GM19463 (cell line): ENCODE results near the gene CCDC117.
"Not testable (repeated sequence)": the region's sequence is repeated elsewhere in the genome, so short reads cannot be mapped to it uniquely, and the experiment has no call there.

ENCODE experiments used
- ATAC-seq: cut with Tn5 transposase; IDR thresholded peaks from one replicate; pipeline ENCODE4 v1.9.1; 2021; ENCODE audit warnings: mild to moderate bottlenecking, moderate library complexity; ENCODE audit not compliant: unreplicated experiment

Gene CCDC117

GRCh38 chr22:28800308-28801041 lies 28.0 kb downstream of the CCDC117 start, which contains the start of gene XBP1:
Gene XBP1, minus strand, starts transcription at chr22:28800569.
- ATAC-seq = peak; percentile 92

GRCh38 chr22:28801845-28802594 lies 29.5 kb downstream of the CCDC117 start:
- ATAC-seq = no peak

- ATAC-seq = no peak
These were observed 30.2 kb downstream of the CCDC117 start for GRCh38 chr22:28802595-28803123.

- ATAC-seq = not testable (repeated sequence)
These were observed 32.9 kb downstream of the CCDC117 start for GRCh38 chr22:28805426-28805825.

GRCh38 chr22:28808716-28809355 lies 36.3 kb downstream of the CCDC117 start:
- ATAC-seq = no peak

GRCh38 chr22:28810821-28811491 lies 38.5 kb downstream of the CCDC117 start:
- no peak for ATAC-seq

GRCh38 chr22:28812516-28812915 lies 40.0 kb downstream of the CCDC117 start:
- ATAC-seq = no peak

- no peak for ATAC-seq
These were observed 41.5 kb downstream of the CCDC117 start for GRCh38 chr22:28813772-28814518.

- ATAC-seq = no peak
These were observed 42.6 kb downstream of the CCDC117 start for GRCh38 chr22:28815111-28815510.

GRCh38 chr22:28815729-28816128 lies 43.2 kb downstream of the CCDC117 start:
- no peak for ATAC-seq

- no peak for ATAC-seq
These were observed 44.6 kb downstream of the CCDC117 start for GRCh38 chr22:28817064-28817463.

GRCh38 chr22:28817919-28818859 lies 45.7 kb downstream of the CCDC117 start:
- ATAC-seq = no peak

- no peak for ATAC-seq
These were observed 47.0 kb downstream of the CCDC117 start for GRCh38 chr22:28819253-28820096.

GRCh38 chr22:28820885-28821284 lies 48.4 kb downstream of the CCDC117 start:
- no peak for ATAC-seq

GRCh38 chr22:28821452-28821851 lies 49.0 kb downstream of the CCDC117 start:
- ATAC-seq = no peak

GRCh38 chr22:28822930-28823551 lies 50.5 kb downstream of the CCDC117 start:
- ATAC-seq = no peak

- ATAC-seq = not testable (repeated sequence)
These were observed 52.0 kb downstream of the CCDC117 start for GRCh38 chr22:28824455-28824854.

GRCh38 chr22:28826430-28826829 lies 53.9 kb downstream of the CCDC117 start:
- ATAC-seq = not testable (repeated sequence)
